OCI-LY3 (cell line): Measurements from ENCODE around the gene UNC119B.

Source experiments
- CTCF ChIP-seq: fragments of 200-600, 300-600 bp; sonication (generic); IDR thresholded peaks from 2 replicates; pipeline ENCODE4 v1.5.1; 2014; ENCODE audit warnings: antibody characterized with exemption, low read length, low read depth
- EZH2phosphoT487 ChIP-seq: fragments of 200-600 bp; shearing (Covaris generic); IDR thresholded peaks from 2 replicates; pipeline ENCODE4 v1.6.1; 2018; ENCODE audit warnings: antibody characterized with exemption, mixed run types, low read depth

DNA sequence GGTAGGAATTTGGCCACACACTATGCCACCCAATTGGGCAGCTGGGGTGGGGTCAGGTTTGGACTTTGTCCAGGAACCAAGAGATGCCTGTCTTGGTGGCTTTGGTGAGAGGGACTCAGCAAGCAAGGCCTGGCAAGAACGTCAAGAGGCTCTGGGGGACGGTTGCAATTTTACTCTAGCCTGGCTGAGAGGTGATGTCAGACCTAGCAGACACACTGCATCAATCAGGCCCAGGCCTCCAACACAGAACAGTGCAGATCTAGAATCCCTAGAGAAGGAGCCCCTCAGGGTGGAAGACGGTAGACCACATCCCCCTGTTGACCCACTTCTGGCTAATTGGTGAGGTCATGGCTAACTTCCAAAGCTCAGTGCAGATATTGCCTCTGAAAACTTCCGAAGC is 1.6 kb upstream of the UNC119B start:
- TF ChIP-seq CTCF, result no peak
- TF ChIP-seq EZH2phosphoT487, result no peak
